ENCODE results near the gene C17orf113.

DNA sequence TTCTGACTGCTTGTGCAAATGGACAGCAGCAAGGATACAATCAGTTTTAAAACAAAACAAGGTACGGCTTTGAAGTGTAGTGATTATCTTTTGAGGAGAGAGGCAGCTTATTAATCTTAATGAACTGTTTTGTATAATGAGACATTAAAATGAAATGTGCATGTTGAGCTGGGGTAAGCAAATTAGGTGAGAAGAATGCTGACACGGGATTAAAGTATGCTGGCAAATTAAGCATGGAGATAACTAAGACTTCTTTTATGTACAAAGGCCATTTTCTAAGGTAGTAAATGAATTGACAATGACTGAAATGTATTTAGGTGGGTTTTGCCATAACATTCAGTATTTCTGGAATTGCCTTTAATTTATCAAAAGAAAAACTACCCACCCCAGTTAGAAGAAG is 51.9 kb downstream of the C17orf113 start:
- TF ChIP-seq, protein P1, sequence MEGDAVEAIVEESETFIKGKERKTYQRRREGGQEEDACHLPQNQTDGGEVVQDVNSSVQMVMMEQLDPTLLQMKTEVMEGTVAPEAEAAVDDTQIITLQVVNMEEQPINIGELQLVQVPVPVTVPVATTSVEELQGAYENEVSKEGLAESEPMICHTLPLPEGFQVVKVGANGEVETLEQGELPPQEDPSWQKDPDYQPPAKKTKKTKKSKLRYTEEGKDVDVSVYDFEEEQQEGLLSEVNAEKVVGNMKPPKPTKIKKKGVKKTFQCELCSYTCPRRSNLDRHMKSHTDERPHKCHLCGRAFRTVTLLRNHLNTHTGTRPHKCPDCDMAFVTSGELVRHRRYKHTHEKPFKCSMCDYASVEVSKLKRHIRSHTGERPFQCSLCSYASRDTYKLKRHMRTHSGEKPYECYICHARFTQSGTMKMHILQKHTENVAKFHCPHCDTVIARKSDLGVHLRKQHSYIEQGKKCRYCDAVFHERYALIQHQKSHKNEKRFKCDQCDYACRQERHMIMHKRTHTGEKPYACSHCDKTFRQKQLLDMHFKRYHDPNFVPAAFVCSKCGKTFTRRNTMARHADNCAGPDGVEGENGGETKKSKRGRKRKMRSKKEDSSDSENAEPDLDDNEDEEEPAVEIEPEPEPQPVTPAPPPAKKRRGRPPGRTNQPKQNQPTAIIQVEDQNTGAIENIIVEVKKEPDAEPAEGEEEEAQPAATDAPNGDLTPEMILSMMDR (IDR thresholded peaks at IDR 0.05; ENCODE audit: poor library complexity) = no peak
- TF ChIP-seq EZH2 (IDR thresholded peaks at IDR 0.05; ENCODE audit: borderline replicate concordance) = no peak
